HG03354 (cell line): ENCODE results near the gene MRPL3.

Source experiments
- ATAC-seq: cut with Tn5 transposase; IDR thresholded peaks from one replicate; pipeline ENCODE4 v1.9.1; 2021; ENCODE audit warnings: mild to moderate bottlenecking; ENCODE audit not compliant: unreplicated experiment, poor library complexity, severe bottlenecking

Gene MRPL3

DNA sequence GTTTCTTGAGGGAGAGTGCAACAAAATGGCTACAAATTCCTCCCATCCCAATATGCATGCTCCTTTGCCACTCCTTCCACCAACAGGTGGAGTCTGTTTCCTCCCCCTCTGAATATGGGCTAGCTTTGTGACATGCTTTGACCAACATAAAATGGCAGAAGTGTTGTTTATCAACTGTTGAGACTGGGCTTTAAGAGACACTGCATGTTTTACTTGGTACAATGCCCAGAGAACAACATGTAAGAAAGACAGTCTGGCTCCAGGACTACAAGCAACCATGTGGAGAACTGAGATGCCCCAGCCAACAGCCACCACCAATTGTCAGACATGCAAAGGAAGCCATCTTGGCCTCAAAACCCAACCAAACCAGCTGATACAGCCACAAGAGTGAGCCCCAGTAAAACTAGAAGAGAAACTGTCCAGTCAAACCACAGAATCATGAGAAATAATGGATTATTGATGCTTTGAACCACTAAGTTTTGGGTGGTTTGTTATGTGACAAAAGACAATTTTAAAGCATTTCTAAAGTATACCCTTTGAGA, 80.7 kb downstream of the MRPL3 start:
- no peak for ATAC-seq

DNA sequence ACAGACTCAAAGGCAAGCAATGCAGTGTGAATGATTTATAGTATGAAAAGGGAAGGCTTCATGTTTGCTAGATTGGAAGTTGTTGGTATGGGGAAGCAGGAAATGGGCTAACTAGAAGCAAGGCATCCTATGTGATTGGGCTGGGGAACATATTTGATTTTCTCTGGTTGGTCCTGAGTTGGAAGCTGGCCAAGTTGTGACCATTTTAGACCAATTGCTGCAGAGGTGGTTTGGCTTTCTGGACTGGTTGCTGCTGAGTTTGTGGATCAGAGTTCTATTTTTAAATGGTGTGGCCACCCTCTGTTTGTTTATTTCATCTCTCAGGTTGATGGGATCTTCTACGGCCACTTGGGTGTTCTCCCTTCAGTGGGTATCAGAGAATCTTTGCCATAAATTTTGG, 81.5 kb downstream of the MRPL3 start:
- ATAC-seq, result no peak

DNA sequence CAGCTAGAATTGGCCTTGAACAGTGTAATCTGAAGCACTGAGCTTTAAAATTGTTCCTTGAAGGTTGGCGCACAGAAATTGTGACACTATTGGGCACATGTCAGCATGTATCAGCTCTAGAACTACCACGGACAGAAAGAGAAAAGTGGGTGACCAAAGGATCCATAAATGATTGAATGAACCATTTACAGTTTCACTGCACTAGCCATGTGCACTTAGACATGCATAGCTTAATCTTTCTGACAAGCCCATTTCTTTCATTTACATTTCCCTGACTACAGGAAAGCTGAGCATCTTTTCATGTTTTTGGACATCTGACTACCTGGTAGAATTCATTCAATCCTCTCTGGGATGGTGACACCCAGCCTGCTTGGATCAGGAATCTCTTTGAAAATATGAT, 85.0 kb downstream of the MRPL3 start:
- ATAC-seq, result no peak
